Measurements from ENCODE around the gene GPR149.
"Not testable (repeated sequence)": the region's sequence is repeated elsewhere in the genome, so short reads cannot be mapped to it uniquely, and the experiment has no call there.

GPR149 gene, protein sequence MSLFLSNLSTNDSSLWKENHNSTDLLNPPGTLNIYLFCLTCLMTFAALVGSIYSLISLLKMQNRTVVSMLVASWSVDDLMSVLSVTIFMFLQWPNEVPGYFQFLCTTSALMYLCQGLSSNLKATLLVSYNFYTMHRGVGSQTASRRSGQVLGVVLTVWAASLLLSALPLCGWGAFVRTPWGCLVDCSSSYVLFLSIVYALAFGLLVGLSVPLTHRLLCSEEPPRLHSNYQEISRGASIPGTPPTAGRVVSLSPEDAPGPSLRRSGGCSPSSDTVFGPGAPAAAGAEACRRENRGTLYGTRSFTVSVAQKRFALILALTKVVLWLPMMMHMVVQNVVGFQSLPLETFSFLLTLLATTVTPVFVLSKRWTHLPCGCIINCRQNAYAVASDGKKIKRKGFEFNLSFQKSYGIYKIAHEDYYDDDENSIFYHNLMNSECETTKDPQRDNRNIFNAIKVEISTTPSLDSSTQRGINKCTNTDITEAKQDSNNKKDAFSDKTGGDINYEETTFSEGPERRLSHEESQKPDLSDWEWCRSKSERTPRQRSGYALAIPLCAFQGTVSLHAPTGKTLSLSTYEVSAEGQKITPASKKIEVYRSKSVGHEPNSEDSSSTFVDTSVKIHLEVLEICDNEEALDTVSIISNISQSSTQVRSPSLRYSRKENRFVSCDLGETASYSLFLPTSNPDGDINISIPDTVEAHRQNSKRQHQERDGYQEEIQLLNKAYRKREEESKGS

DNA sequence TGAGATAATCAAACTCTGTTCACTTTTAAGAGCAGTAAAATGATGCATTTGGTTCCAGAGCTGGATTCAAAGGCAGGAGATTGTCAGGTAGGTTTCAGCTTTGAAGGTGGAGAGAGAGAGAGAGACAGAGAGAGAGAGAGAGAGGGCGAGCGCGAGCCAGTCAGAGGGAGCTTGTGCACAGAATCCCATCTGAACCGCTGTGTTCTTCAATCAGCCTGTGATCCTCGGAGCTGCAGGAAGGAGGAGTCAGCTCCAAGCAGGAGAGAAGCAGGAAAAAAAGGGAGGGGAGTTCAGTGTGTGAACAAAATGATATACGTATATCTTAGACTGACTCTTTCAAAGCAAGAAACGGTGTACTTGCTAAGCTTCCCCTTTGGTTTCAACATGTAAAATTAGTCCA lies at the start of gene GPR149:
GPR149 (minus strand) TSS at position 177 of the 400 bp plus-strand sequence. CDS start 575 bp downstream, outside the sequence.
- no peak for DNase-seq (ENCODE audit: low read depth)

DNA sequence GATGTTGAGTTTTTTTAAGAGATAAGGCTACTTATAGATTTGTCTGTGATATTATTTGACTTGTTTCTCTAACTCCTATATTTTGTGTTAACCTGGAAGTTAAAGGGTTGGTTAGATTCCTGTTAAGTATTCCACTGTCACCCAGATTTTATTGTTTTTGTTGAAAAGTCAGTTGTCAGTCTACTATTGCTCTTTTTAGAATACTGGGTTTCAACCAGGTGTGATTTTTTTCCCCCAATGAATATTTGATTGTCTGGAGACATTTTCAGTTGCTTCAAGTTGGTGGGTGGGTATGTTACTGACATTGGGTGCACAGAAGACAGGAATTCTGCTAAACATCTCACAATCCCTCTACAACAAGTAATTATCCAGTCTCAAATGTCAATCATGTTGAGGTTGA lies 43.8 kb upstream of the GPR149 start:
- no peak for DNase-seq (ENCODE audit: low read depth)

- DNase-seq (ENCODE audit: low read depth), result no peak
These were observed 39.6 kb upstream of the GPR149 start for GRCh38 chr3:154469585-154469984.

GRCh38 chr3:154464440-154465190 lies 34.6 kb upstream of the GPR149 start:
- DNase-seq (ENCODE audit: low read depth), result no peak

DNA sequence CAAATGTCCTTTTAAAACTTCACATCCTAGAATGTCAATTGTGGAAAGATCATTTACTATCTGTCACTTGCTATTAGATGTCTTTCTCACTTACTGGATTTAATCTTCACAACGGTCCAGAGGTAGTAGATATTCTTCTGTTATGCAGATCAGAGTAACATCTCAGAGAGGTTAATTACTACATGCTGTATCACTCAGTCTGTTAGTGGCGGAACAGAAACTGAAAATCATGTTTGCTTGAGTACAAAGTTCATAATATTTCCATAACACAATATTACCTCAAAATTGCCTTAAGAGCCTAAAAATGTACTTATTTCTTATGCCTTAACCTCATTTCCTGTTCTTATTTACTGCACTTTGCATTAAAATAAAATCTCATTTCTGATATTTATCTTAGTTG lies 28.6 kb upstream of the GPR149 start:
- no peak for DNase-seq (ENCODE audit: low read depth)

GRCh38 chr3:154439081-154439480 lies 9.1 kb upstream of the GPR149 start:
- DNase-seq (ENCODE audit: low read depth), result not testable (repeated sequence)

GRCh38 chr3:154431043-154431442 lies 1.1 kb upstream of the GPR149 start:
- DNase-seq (ENCODE audit: low read depth), result no peak

- no peak for DNase-seq (ENCODE audit: low read depth)
These were observed 1.4 kb downstream of the GPR149 start for GRCh38 chr3:154428286-154429206.

DNA sequence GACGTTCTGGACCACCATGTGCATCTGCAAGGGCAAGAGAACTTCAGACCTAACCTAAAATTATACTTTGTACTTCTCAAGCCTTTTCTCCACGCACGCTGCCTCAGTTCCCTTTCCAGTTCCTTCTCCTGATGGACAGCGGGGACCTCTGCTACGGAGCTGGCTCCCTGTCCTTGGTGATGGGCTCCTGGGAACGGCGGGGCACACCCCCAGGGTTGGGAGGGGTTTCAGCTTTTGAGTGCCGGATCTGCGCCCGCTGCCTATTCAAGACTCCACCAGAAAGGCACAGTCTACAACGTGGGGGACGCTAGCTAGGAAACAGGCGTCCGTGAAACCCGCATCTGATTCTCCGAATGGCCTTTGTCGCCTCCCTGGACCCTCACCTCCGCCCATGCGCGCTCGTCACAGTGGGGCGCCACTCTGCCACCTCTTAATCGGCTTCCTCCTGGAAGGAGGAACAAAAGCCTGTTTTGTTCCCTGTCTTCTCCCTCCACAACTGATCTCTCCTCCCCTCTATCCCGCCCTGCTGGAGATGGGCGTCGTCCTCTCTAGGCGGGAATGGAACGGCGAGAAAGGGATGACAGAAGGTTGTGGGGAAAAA lies 2.2 kb downstream of the GPR149 start:
- no peak for DNase-seq (ENCODE audit: low read depth)

DNA sequence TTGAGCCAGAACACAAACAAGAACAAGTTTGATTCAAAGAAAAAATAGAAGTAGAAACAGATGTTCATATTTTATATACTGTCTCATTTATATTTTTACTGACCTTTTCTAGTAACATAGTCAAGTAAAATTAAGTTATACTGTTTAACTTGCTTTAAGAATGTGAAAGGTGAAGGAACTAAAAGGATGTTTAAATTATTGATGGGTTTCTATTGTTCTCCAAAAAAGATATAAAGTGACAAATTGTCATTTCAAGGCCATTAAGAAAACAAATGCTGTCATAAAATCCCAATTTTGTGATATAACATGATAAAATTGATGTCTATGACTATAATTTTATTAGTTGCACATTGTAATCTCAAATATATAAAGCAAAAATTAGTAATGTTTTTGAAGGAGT lies 7.3 kb downstream of the GPR149 start:
- no peak for DNase-seq (ENCODE audit: low read depth)

GRCh38 chr3:154421083-154421482 lies 8.9 kb downstream of the GPR149 start:
- DNase-seq (ENCODE audit: low read depth), result no peak

DNA sequence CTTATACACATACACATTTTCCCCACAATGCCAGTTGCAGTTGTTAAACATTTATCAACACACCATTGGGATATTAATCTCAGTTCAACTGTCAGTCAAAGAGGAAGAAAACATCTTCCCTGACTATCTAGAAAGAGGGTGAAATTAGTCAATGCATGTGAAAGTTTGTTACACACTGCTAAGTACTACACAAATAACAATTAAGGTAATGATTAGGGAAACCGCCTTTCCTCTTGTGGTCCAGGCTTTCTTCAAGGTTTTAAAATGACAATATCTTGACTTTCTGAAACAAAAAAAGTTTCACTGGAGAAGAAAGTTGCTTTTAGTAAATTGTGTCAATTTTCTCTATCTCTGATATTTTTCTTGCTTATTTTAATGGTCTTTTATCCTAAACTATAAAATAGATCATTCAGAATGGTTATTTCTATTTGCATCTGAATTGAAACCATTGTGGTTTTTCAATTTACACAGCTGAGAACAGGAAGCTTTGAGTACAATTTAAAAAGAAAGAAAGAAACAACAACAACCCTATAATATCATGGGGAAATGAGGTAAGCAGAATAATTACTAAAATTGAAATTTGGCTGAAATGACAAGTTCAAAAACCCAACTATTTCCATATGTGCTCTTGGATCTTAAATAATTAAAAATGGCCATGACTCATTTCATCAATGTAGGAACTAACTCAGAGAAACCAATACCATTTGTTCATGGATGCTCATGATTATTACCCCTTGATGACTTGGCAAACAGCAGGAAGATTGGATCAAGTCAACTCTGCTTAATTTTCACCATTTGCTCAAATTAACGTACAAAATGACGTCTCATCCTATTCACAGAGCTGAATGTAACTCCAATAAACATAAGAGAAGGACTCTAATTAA lies 31.7 kb downstream of the GPR149 start:
- DNase-seq (ENCODE audit: low read depth), result no peak

DNA sequence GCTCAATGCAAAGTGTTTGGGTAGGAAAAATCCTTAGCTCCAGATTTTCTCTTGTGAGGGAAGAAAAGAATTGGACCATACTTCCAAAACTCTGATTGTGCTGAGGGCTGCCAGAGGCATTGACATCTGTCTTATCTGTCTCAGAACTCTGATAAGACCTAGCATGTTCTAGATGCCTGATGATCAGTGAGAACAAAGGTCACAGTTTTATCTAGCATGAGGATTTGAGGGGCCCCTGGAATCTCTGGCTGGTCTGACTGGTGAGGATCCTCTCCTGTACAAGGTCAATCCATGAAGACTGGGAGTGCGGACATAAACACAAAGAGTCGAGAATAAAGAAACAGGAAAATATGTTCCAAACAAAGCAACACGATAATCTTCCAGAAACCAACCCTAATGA lies 40.1 kb downstream of the GPR149 start:
- no peak for DNase-seq (ENCODE audit: low read depth)

DNA sequence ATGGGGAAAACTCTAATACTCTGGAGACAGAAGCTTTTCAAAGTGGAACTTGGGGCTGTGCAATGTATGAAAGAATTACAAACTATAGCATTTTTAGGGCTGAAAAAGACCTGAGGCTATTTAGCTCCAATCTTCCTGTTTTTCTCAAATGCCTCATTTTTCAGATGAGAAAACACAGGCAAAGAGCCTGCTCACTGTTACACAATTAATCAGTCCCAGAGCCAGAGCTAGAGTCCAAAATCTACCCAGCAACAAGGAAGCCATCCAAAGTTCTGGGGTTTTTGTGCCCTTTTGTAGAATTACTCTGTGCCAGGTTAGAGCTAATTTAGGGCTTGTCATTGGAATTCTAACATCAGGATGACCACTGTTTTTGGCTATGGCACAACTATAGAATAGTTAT lies 45.5 kb downstream of the GPR149 start:
- no peak for DNase-seq (ENCODE audit: low read depth)

DNA sequence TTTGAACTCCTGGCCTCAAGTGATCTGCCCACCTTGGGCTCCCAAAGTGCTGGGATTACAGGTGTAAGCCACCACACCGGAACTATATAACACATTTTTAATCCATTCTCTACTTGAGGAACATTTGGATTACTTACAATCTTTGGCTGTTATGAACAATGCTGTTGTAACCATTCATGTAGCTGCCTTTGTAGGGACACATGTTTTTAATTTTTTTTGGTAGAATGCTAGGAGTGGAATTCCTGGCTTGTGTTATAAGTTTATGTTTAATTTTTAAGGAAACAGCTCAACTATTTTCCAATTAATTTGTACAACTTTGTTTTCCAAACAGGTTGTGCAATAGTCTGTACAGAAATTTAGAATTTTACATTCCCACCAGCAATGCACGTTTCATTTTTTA lies 51.7 kb downstream of the GPR149 start:
- DNase-seq (ENCODE audit: low read depth), result no peak

DNA sequence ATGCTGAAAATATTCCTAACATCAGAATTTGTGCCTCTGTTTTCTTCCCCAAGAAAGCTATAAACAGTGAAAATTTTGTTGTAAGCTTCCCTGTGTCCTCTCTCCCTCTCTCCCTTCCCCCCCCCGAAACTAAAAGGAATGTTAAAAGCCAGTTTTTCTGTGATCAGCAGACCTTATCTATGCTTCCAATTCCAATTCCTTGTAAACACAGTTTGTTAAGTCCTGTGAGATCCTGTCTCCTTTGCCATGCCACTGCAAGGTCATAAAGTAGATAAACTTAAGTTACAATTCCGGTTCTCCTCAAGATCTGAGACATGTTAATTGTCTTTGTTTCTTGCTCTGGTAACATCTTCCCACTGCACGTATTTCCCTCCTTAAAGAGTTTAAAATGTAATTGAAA lies 62.8 kb downstream of the GPR149 start:
- DNase-seq (ENCODE audit: low read depth), result no peak

- DNase-seq (ENCODE audit: low read depth), result no peak
These were observed 65.1 kb downstream of the GPR149 start for GRCh38 chr3:154364849-154365248.

DNA sequence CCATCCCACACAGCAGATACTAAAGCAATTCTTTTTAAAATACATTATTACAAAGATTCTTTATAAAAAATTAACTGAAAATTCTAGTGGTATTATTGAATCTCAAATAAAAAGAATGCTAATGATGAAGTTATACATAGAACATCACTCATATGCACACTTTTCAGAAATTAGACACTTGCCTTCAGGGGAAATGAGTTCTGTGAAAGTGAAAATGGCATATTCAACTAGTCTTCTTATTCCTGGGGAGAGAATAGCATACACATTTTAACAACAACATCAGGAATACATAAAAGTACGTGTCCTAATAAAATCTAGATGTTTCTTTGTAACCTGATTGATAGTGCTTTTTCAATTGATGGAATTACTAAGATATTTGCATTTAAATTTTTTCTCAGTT lies 68.9 kb downstream of the GPR149 start:
- no peak for DNase-seq (ENCODE audit: low read depth)

DNA sequence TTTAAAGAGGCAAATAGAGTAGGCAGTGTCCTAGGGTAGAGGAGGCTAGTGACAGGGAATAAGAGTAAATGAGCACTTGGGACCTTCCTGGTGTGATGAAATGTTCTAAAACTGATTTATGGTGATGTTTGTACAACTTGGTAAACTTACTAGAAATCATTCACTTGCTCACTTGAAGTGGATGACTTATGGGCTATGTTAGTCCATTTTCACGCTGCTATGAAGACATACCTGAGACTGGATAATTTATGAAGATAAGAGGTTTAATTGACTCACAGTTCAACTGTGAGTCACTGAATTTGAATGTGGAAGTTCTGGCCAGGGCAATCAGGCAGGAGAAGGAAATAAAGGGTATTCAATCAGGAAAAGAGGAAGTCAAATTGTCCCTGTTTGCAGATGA lies 74.0 kb downstream of the GPR149 start:
- no peak for DNase-seq (ENCODE audit: low read depth)

DNA sequence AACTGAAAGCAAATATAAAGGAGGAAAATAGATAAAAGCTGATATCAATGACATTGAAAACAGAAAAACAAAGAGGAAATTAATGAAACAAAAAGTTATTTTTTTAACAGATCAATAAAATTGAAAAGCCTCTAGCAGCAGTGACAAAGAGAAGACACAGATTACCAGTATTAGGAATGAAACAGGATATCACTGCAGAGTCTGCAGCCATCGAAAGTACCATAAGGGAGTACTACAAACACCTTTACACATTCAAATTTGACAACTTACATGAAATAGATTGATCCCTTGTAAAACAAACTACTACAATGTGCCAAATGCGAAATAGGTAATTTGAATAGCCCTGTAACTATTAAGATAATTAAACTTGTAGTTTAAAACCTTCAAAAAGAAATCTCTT lies 80.8 kb downstream of the GPR149 start:
- DNase-seq (ENCODE audit: low read depth), result no peak

Data from activated T-helper 9 cell treated with anti-CD3 and anti-CD28 coated beads, Interleukin-2, amount 50 U/mL, for 16 hours (primary cell).